ENCODE data around the gene SUPT3H.

- TF ChIP-seq CTCF (IDR thresholded peaks at IDR 0.05; ENCODE audit: control extremely low read depth in 1 of 3, insufficient read depth in 1 of 3, low read depth in 1 of 3, low read length in 3 of 3) (no peak), CHD2 (IDR thresholded peaks at IDR 0.05; ENCODE audit: low read length) (no peak), E2F6 (IDR thresholded peaks at IDR 0.05) (no peak)
These were observed 241.2 kb downstream of the SUPT3H start for GRCh38 chr6:45136495-45136894.
